Urinary bladder (tissue), 4 donors: ENCODE data around the gene ZSCAN5B. TPM values are rescaled to one million over a fixed set of nuclear protein-coding genes. Genes with fewer than 3 reads are reported as not detected.
"Not testable (repeated sequence)": the region's sequence is repeated elsewhere in the genome, so short reads cannot be mapped to it uniquely, and the experiment has no call there.

Experiments
- DNase-seq: peaks from one replicate; pipeline ENCODE4 v3.0.0-alpha.2; 2015; ENCODE audit errors: extremely low spot score
- H3K27ac ChIP-seq: one replicate; pipeline ENCODE4 v1.5.1; 2013; ENCODE audit warnings: low read depth, mild to moderate bottlenecking, moderate library complexity
- H3K36me3 ChIP-seq: one replicate; pipeline ENCODE4 v1.6.1; 2013; ENCODE audit warnings: mild to moderate bottlenecking, moderate library complexity; ENCODE audit not compliant: insufficient read depth
- H3K4me1 ChIP-seq: one replicate; pipeline ENCODE4 v1.6.1; 2013; ENCODE audit warnings: mild to moderate bottlenecking, moderate library complexity; ENCODE audit not compliant: insufficient read depth
- H3K4me3 ChIP-seq: one replicate; pipeline ENCODE4 v1.5.1; 2013; ENCODE audit warnings: low read depth, low read length
- WGBS: extraction: QIAGEN DNeasy Blood & Tissue Kit; methylation state at CpG from one replicate; pipeline ENCODE4 v1.1.7; 2013; 5-methylcytosine and 5-hydroxymethylcytosine counted together
- polyA plus RNA-seq: library from polyadenylated mRNA; stranded (reverse); fragments of 200-250 nt; gene quantifications from one replicate; pipeline ENCODE4 v1.2.3, GENCODE V29; 2013
- total RNA-seq: library from RNA; depleted of rRNA; stranded (reverse); fragments of >200 nt; gene quantifications from one replicate; pipeline ENCODE4 v1.2.3, GENCODE V29; 2014
- donor health status: healthy with polysubstance abuse.
- donor health status: healthy.

ZSCAN5B gene
- total RNA-seq (not detected), polyA plus RNA-seq (not detected)

DNA sequence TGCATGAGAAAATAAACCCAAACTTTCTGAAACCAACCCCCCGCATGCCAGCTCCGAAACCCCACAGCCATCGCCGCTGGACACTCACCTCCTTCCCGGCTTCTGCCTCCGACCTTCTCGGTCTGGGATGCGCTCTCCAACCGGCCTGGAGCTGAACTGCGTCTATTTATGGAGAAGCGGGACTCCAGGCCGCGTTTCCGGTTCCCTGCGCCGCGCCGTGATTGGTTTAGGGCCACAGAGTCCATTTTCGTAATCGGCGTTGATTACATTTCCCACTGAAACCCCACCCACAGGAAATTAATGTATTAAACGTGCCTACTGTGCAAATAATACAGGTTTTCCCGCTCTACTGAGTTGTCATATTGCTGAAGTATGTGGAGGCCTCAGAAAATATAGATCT, at the start of gene ZSCAN5B:
TSS of gene ZSCAN5B (minus strand) at position 138 of the 400 bp plus-strand sequence. CDS start 4,731 bp downstream, outside the sequence.
- DNase-seq, H3K4me3 ChIP-seq, H3K36me3 ChIP-seq, H3K4me1 ChIP-seq, H3K27ac ChIP-seq: not testable (repeated sequence)
- 86% methylated on average over 23 of the region's 23 CpGs for WGBS

DNA sequence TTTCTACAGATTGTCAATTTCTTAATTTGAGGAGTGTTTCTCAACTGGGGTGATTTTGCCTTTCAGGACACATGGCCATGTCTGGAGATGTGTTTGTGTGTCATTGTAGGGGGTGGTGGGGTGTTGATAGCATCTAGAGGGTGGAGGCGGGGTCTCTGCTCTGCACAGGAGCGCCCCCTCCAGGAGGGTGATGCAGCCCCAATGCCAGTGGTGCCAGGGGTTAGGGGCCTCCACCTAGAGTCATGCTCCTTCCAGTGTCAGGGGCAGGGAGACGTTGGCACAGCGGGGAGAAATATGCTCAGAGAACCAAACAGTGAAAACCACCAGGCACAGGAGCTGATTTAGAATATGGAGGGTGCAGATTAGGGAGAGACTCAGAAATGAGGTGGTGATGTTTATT, 48.2 kb upstream of the ZSCAN5B start:
- not testable (repeated sequence) for DNase-seq, H3K4me1 ChIP-seq, H3K4me3 ChIP-seq, H3K36me3 ChIP-seq, H3K27ac ChIP-seq
- WGBS = 66% methylated on average over 4 of the region's 4 CpGs

DNA sequence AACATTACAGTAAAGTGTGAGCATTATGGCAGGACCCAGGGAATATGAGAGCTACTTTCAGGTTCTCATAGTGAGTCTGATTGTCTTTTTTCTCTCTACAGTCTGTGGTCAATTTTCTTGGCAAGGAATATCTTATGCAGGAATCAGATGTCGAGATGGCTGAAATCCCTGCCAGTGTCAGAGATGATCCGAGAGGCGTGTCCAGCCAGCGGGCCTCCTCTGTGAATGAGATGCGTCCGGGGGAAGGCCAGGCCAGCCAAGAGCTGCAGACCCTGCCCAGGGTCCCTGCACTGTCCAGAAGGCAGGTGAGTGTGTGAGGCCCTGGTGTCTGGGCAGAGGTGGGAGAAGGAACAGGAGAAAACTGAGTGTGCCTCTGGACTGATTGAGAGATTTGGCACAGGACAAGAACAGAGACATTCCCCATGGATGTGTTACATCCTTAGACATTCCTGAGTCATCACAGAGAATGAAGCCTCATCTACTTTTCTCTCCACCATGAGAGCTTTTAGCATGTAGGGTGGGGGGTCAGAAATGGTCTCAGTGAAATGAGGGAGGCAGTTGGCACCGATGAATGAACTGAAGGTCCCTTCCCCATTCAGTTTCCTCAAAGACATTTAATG, 47.6 kb upstream of the ZSCAN5B start:
- WGBS = 79% methylated on average over 7 of the region's 7 CpGs
- Histone ChIP-seq H3K4me1 (no peaks in the 10 kb centered on the region), H3K27ac (no peak overlapping the region), H3K36me3 (no peaks in the 10 kb centered on the region), H3K4me3 (no peak overlapping the region)
- no peak for DNase-seq

- no peak for DNase-seq
- WGBS = 93% methylated on average over 9 of the region's 9 CpGs
- no peak overlapping the region for H3K4me3 ChIP-seq
- H3K4me1 ChIP-seq = no peaks in the 10 kb centered on the region
- no peaks in the 10 kb centered on the region for H3K36me3 ChIP-seq
- H3K27ac ChIP-seq = no peak overlapping the region
Observed at GRCh38 chr19:56223481-56223880, 25.9 kb upstream of the ZSCAN5B start.

GRCh38 chr19:56222901-56223300, 25.3 kb upstream of the ZSCAN5B start:
- no peak for DNase-seq
- Histone ChIP-seq H3K4me1 (no peaks in the 10 kb centered on the region), H3K36me3 (no peaks in the 10 kb centered on the region), H3K4me3 (no peak overlapping the region), H3K27ac (no peak overlapping the region)
- WGBS = 79% methylated on average over 6 of the region's 6 CpGs

DNA sequence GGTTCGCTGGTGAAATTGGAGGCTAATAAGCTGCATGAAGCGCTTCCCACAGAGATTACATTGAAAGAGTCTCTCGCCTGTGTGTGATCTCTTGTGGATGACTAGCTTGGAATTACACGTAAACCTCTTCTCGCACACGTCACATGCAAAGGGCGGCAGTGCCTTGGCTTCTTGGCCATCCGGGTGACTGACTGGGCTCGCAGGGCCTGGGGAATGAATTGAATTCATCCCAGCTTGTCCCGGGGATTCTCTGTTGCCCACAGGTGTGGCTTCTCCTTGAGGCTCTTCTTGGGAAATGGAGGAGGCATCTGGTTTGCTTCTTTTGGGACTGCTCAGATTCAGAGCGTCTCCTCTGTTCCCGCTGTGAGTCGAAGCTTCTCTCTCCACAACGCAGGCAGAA, 24.3 kb upstream of the ZSCAN5B start:
- 94% methylated on average over 14 of the region's 14 CpGs for WGBS
- Histone ChIP-seq H3K4me3 (no peak overlapping the region), H3K4me1 (no peaks in the 10 kb centered on the region), H3K27ac (no peak overlapping the region), H3K36me3 (no peaks in the 10 kb centered on the region)
- no peak for DNase-seq

- H3K4me1 ChIP-seq, H3K4me3 ChIP-seq, H3K36me3 ChIP-seq, DNase-seq, H3K27ac ChIP-seq: not testable (repeated sequence)
- 52% methylated on average over 9 of the region's 9 CpGs for WGBS
Observed at GRCh38 chr19:56221442-56221841, 23.9 kb upstream of the ZSCAN5B start.

- no peaks in the 10 kb centered on the region for H3K4me1 ChIP-seq
- no peaks in the 10 kb centered on the region for H3K36me3 ChIP-seq
- no peak overlapping the region for H3K4me3 ChIP-seq
- no peak for DNase-seq
- WGBS = 89% methylated on average over 10 of the region's 10 CpGs
- no peak overlapping the region for H3K27ac ChIP-seq
Observed at GRCh38 chr19:56218961-56219360, 21.4 kb upstream of the ZSCAN5B start.

- H3K4me1 ChIP-seq = no peaks in the 10 kb centered on the region
- 5% methylated on average over 79 of the region's 79 CpGs for WGBS
- H3K36me3 ChIP-seq = no peaks in the 10 kb centered on the region
- peak overlapping the region; percentile 13 for H3K27ac ChIP-seq
- H3K4me3 ChIP-seq = peak overlapping the region; percentile 25
- peak; percentile 10 for DNase-seq
Observed at GRCh38 chr19:56217039-56217949, 19.7 kb upstream of the ZSCAN5B start.

- WGBS = 65% methylated on average over 4 of the region's 4 CpGs
- Histone ChIP-seq H3K36me3 (no peaks in the 10 kb centered on the region), H3K4me3 (no peak overlapping the region), H3K27ac (no peak overlapping the region), H3K4me1 (no peaks in the 10 kb centered on the region)
- no peak for DNase-seq
Observed at GRCh38 chr19:56211718-56212117, 14.1 kb upstream of the ZSCAN5B start.

DNA sequence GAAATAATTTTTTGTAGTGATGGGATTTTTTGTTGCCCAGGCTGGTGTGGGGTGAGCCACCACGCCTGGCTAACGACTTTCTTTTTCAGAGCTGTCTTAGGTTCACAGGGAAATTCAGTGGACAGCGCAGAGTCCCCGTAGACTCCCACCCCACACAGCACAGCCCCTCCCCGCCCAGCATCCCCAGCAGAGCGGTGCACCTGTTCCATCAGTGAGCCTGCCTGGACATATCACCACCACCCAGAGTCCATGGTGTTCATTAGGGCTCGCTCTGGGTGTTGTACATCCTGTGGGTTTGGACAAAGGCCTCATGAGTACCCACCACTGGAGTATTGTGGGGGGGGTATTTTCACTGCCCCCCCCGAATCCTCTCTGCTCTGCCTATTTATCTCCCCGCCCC, 12.5 kb upstream of the ZSCAN5B start:
- 88% methylated on average over 9 of the region's 9 CpGs for whole genome bisulfite sequencing
- not testable (repeated sequence) for H3K27ac ChIP-seq, H3K4me1 ChIP-seq, DNase-seq, H3K4me3 ChIP-seq, H3K36me3 ChIP-seq

DNA sequence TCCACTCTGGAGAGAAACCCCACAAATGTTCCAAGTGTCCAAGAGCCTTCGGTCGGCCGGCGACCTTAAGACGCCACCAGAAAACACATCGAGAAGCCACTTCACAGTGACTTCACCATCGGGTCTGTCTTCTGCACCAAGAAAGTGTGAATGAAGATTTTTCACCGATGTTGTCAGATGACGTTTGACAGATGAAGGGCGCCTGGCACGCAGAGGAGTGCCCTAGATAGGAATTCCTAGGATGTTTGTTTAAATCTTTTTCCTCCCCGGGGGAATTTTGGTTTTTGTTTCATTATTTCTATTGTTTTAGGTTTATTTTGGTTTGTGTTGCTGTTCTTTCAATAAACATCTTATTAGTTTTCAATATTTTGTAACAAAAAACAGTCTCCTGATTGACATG, 11.5 kb upstream of the ZSCAN5B start:
- no peak for DNase-seq
- H3K4me3 ChIP-seq = no peak overlapping the region
- 85% methylated on average over 12 of the region's 12 CpGs for WGBS

GRCh38 chr19:56207581-56207980, 10.0 kb upstream of the ZSCAN5B start:
- WGBS = 72% methylated on average over 5 of the region's 5 CpGs
- not testable (repeated sequence) for H3K4me1 ChIP-seq, H3K4me3 ChIP-seq, DNase-seq, H3K27ac ChIP-seq, H3K36me3 ChIP-seq

More for the DNA sequence above, 11.5 kb upstream of the ZSCAN5B start:
- no peaks in the 10 kb centered on the region for H3K4me1 ChIP-seq
- no peak overlapping the region for H3K27ac ChIP-seq
- no peaks in the 10 kb centered on the region for H3K36me3 ChIP-seq

- 53% methylated on average over 3 of the region's 3 CpGs for WGBS
- Histone ChIP-seq H3K36me3 (no peaks in the 10 kb centered on the region), H3K4me1 (no peaks in the 10 kb centered on the region), H3K27ac (no peak within 1 kb of the TSS), H3K4me3 (no peak within 1 kb of the TSS)
- DNase-seq = no peak
Observed at GRCh38 chr19:56201973-56202372, 4.4 kb upstream of the ZSCAN5B start, which contains the start of gene ZSCAN5C. Gene ZSCAN5C, plus strand, starts transcription at chr19:56202273. Its CDS starts 3,641 bp downstream, at chr19:56205914.
